H9 (cell line): ENCODE results near the gene MAP3K7. TPM values are rescaled to one million over a fixed set of nuclear protein-coding genes. Genes with fewer than 3 reads are reported as not detected.

ENCODE experiments used
- DNase-seq: peaks from one replicate; pipeline ENCODE4 v3.0.0-alpha.2; 2017
- H2AFZ ChIP-seq: one replicate; pipeline ENCODE4 v1.6.1; 2013; ENCODE audit warnings: mild to moderate bottlenecking, low read length, control low read depth, moderate library complexity
- H2AK5ac ChIP-seq: 2 replicates; pipeline ENCODE4 v1.6.1; 2013; ENCODE audit warnings: low read length, control low read depth, mixed read lengths; ENCODE audit not compliant: insufficient read length
- H2BK120ac ChIP-seq: one replicate; pipeline ENCODE4 v1.6.1; 2013; ENCODE audit warnings: low read depth, mild to moderate bottlenecking, low read length, control low read depth, inconsistent platforms; ENCODE audit not compliant: poor library complexity, severe bottlenecking
- H2BK12ac ChIP-seq: 2 replicates; pipeline ENCODE4 v1.6.1; 2013; ENCODE audit warnings: low read length, control low read depth, mixed read lengths, low read depth; ENCODE audit not compliant: insufficient read length
- H2BK15ac ChIP-seq: 2 replicates; pipeline ENCODE4 v1.6.1; 2013; ENCODE audit warnings: low read depth, low read length, control low read depth
- H2BK20ac ChIP-seq: one replicate; pipeline ENCODE4 v1.6.1; 2013; ENCODE audit warnings: low read depth, mild to moderate bottlenecking, low read length, control low read depth, inconsistent platforms; ENCODE audit not compliant: poor library complexity, severe bottlenecking
- H2BK5ac ChIP-seq: 2 replicates; pipeline ENCODE4 v1.6.1; 2013; ENCODE audit warnings: low read length, control low read depth, mixed read lengths; ENCODE audit not compliant: insufficient read length
- H3K14ac ChIP-seq: 2 replicates; pipeline ENCODE4 v1.6.1; 2013; ENCODE audit warnings: low read length, control low read depth; ENCODE audit not compliant: insufficient read depth
- H3K18ac ChIP-seq: 2 replicates; pipeline ENCODE4 v1.6.1; 2013; ENCODE audit warnings: low read depth, mild to moderate bottlenecking, mixed read lengths, low read length, control low read depth; ENCODE audit not compliant: insufficient read length
- H3K23ac ChIP-seq: 2 replicates; pipeline ENCODE4 v1.6.1; 2013; ENCODE audit warnings: low read length, control low read depth, mixed read lengths, low read depth; ENCODE audit not compliant: insufficient read length
- H3K23me2 ChIP-seq: 2 replicates; pipeline ENCODE4 v1.6.1; 2013; ENCODE audit warnings: low read depth, mild to moderate bottlenecking, mixed read lengths, low read length, control low read depth; ENCODE audit not compliant: insufficient read length, poor library complexity, severe bottlenecking
- H3K27ac ChIP-seq: 2 replicates; pipeline ENCODE4 v1.5.1; 2013; ENCODE audit warnings: low read length, control low read depth, mixed read lengths, low read depth; ENCODE audit not compliant: insufficient read length
- H3K27me3 ChIP-seq: 2 replicates; pipeline ENCODE4 v1.6.1; 2013; ENCODE audit warnings: low read length, control low read depth, inconsistent platforms; ENCODE audit not compliant: insufficient read depth
- H3K4ac ChIP-seq: 2 replicates; pipeline ENCODE4 v1.6.1; 2013; ENCODE audit warnings: low read depth, mild to moderate bottlenecking, control low read depth, inconsistent platforms, low read length, moderate library complexity
- H3K4me1 ChIP-seq: 2 replicates; pipeline ENCODE4 v1.6.1; 2013; ENCODE audit warnings: low read length, control low read depth, inconsistent platforms; ENCODE audit not compliant: insufficient read depth
- H3K4me2 ChIP-seq: 2 replicates; pipeline ENCODE4 v1.6.1; 2013; ENCODE audit warnings: low read length, control low read depth, mixed read lengths; ENCODE audit not compliant: insufficient read length, insufficient read depth
- H3K56ac ChIP-seq: 2 replicates; pipeline ENCODE4 v1.6.1; 2013; ENCODE audit warnings: low read depth, mild to moderate bottlenecking, mixed read lengths, low read length, control low read depth; ENCODE audit not compliant: insufficient read length
- H3K79me1 ChIP-seq: 2 replicates; pipeline ENCODE4 v1.6.1; 2013; ENCODE audit warnings: low read depth, mild to moderate bottlenecking, moderate library complexity, low read length, control low read depth, inconsistent platforms; ENCODE audit not compliant: insufficient read depth, poor library complexity, severe bottlenecking
- H3K79me2 ChIP-seq: 2 replicates; pipeline ENCODE4 v1.6.1; 2013; ENCODE audit warnings: low read length, control low read depth, inconsistent platforms; ENCODE audit not compliant: insufficient read depth
- H3K9ac ChIP-seq: 2 replicates; pipeline ENCODE4 v1.6.1; 2013; ENCODE audit warnings: low read length, control low read depth, mixed read lengths; ENCODE audit not compliant: insufficient read length; ENCODE audit errors: extremely low read depth
- H3K9me3 ChIP-seq: one replicate; pipeline ENCODE4 v1.6.1; 2013; ENCODE audit warnings: low read depth, low read length, inconsistent platforms; ENCODE audit not compliant: control insufficient read depth
- H3T11ph ChIP-seq: one replicate; pipeline ENCODE4 v1.6.1; 2013; ENCODE audit warnings: mild to moderate bottlenecking, low read length, control low read depth, inconsistent platforms
- H4K20me1 ChIP-seq: one replicate; pipeline ENCODE4 v1.6.1; 2013; ENCODE audit not compliant: control insufficient read depth, insufficient read length, insufficient read depth
- H4K5ac ChIP-seq: 2 replicates; pipeline ENCODE4 v1.6.1; 2013; ENCODE audit warnings: low read depth, mild to moderate bottlenecking, mixed read lengths, low read length, control low read depth; ENCODE audit not compliant: insufficient read length
- H4K8ac ChIP-seq: replicated peaks from 2 replicates; pipeline ENCODE4 v1.6.1; 2013; ENCODE audit warnings: low read length, control low read depth, mixed read lengths, low read depth; ENCODE audit not compliant: insufficient read length
- H4K91ac ChIP-seq: 2 replicates; pipeline ENCODE4 v1.6.1; 2013; ENCODE audit warnings: low read depth, mild to moderate bottlenecking, moderate library complexity, mixed read lengths, low read length, control low read depth; ENCODE audit not compliant: insufficient read length
- H3K27ac Mint-ChIP-seq, 3 experiments: 2 replicates in 2 of 3; 3 replicates in 1 of 3; pipeline ENCODE4 v1.8.0; 2020 to 2021; ENCODE audit warnings: mixed read lengths in 3 of 3, mild to moderate bottlenecking in 1 of 3, moderate library complexity in 1 of 3
- H3K27me3 Mint-ChIP-seq: 2 replicates; pipeline ENCODE4 v1.8.0; 2021; ENCODE audit warnings: low read depth, mild to moderate bottlenecking, moderate library complexity, mixed read lengths
- H3K36me3 Mint-ChIP-seq, 3 experiments: 2 replicates in 2 of 3; 3 replicates in 1 of 3; pipeline ENCODE4 v1.8.0; 2020 to 2021; ENCODE audit warnings: low read depth in 3 of 3, mixed read lengths in 3 of 3; ENCODE audit not compliant: insufficient read depth in 1 of 3
- H3K4me1 Mint-ChIP-seq, 2 experiments: 2 replicates each; pipeline ENCODE4 v1.8.0; 2020; ENCODE audit warnings: mixed read lengths in 2 of 2
- H3K4me3 Mint-ChIP-seq, 2 experiments: 2 replicates in 1 of 2; 3 replicates in 1 of 2; pipeline ENCODE4 v1.8.0; 2020 to 2021; ENCODE audit warnings: mild to moderate bottlenecking in 2 of 2, mixed read lengths in 2 of 2, moderate library complexity in 1 of 2
- H3K9me3 Mint-ChIP-seq, 2 experiments: 2 replicates in 1 of 2; 3 replicates in 1 of 2; pipeline ENCODE4 v1.8.0; 2020; ENCODE audit warnings: mild to moderate bottlenecking in 2 of 2, mixed read lengths in 2 of 2, moderate library complexity in 1 of 2
- CTCF ChIP-seq: fragments of 200-600 bp; sonication (generic); conservative IDR thresholded peaks from 3 replicates; pipeline ENCODE4 v1.8.0; 2021; ENCODE audit warnings: antibody characterized with exemption, mild to moderate bottlenecking
- WGBS: extraction: QIAGEN DNeasy Blood & Tissue Kit; methylation state at CpG from one replicate; pipeline ENCODE4 v1.1.7; 2013; ENCODE audit warnings: missing lambda C conversion rate, low lambda C conversion rate, mixed read lengths; ENCODE audit not compliant: insufficient read length; ENCODE audit errors: extremely low coverage; 5-methylcytosine and 5-hydroxymethylcytosine counted together
- total RNA-seq: library from RNA; stranded (reverse); gene quantifications from 2 replicates; pipeline ENCODE4 v1.2.1, GENCODE V29; 2021

Gene MAP3K7
- total RNA-seq, 1 experiment from 2014 or later: 31.3 TPM

GRCh38 chr6:90463874-90464273, 123.0 kb downstream of the MAP3K7 start:
- Histone ChIP-seq H3K27me3 (no peaks in the 10 kb centered on the region), H3K9me3 (no peaks in the 10 kb centered on the region), H3K14ac (no peak overlapping the region; the same call in 1 of the 2 replicates), H2AK5ac (no peak overlapping the region), H3K9ac (no peak overlapping the region), H4K5ac (no peak overlapping the region), H3K56ac (no peak overlapping the region), H2BK20ac (no peak overlapping the region), H2BK120ac (no peak overlapping the region), H4K91ac (no peak overlapping the region), H3K4me1 (no peaks in the 10 kb centered on the region), H3K4me2 (no peak overlapping the region), H3T11ph (no peak overlapping the region), H4K8ac (no peak overlapping the region), H3K79me1 (no peaks in the 10 kb centered on the region), H3K27ac (no peak overlapping the region), H2BK12ac (no peak overlapping the region), H2BK5ac (no peak overlapping the region), H3K18ac (no peak overlapping the region), H3K23me2 (no peaks in the 10 kb centered on the region), H3K79me2 (no peaks in the 10 kb centered on the region), H2BK15ac (no peak overlapping the region), H4K20me1 (no peaks in the 10 kb centered on the region), H3K4ac (no peak overlapping the region), H3K23ac (no peak overlapping the region), H2AFZ (no peak overlapping the region)
- Mint-ChIP-seq H3K27ac (no peak overlapping the region), H3K36me3 (peaks cover 0 to 4% (median 0%) of the 10 kb centered on the region in 3 experiments; a peak in 2 of 7 replicates), H3K4me3 (no peak overlapping the region), H3K9me3 (peaks cover 0 to 3% of the 10 kb centered on the region in 2 experiments; a peak in 3 of 5 replicates), H3K27me3 (no peaks in the 10 kb centered on the region; the same call in 1 of the 2 replicates), H3K4me1 (peaks cover 15 to 21% of the 10 kb centered on the region in 2 experiments)
- WGBS: no CpG with 5 or more reads among the region's 4 CpGs
- TF ChIP-seq CTCF: no peak
- DNase-seq: no peak
